OCI-LY3 (cell line): ENCODE results near the gene BTG1.

Source experiments
- EZH2phosphoT487 ChIP-seq: fragments of 200-600 bp; shearing (Covaris generic); IDR thresholded peaks from 2 replicates; pipeline ENCODE4 v1.6.1; 2018; ENCODE audit warnings: antibody characterized with exemption, mixed run types, low read depth
- TF ChIP-seq, protein P1 (sequence below): fragments of 200-600, 300-600 bp; sonication (generic); IDR thresholded peaks from 2 replicates; pipeline ENCODE4 v1.5.1; 2014; ENCODE audit warnings: antibody characterized with exemption, low read length, low read depth

DNA sequence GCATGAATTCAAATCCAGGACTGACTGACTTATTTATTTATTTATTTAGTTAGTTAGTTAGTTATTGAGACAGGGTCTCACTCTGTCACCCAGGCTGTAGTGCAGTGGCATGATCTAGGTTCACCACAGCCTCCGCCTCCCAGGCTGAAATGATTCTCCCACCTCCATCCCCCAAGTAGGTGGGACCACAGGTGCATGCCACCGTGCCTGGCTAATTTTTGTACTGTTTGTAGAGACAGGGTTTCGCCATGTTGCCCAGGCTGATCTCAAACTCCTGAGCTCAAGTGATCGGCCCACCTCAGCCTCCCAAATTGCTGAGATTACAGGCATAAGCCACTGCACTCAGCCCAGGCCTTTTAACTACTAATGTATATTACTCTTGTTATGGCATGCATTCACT lies 36.0 kb downstream of the BTG1 start:
- TF ChIP-seq, protein P1, sequence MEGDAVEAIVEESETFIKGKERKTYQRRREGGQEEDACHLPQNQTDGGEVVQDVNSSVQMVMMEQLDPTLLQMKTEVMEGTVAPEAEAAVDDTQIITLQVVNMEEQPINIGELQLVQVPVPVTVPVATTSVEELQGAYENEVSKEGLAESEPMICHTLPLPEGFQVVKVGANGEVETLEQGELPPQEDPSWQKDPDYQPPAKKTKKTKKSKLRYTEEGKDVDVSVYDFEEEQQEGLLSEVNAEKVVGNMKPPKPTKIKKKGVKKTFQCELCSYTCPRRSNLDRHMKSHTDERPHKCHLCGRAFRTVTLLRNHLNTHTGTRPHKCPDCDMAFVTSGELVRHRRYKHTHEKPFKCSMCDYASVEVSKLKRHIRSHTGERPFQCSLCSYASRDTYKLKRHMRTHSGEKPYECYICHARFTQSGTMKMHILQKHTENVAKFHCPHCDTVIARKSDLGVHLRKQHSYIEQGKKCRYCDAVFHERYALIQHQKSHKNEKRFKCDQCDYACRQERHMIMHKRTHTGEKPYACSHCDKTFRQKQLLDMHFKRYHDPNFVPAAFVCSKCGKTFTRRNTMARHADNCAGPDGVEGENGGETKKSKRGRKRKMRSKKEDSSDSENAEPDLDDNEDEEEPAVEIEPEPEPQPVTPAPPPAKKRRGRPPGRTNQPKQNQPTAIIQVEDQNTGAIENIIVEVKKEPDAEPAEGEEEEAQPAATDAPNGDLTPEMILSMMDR: no peak
- TF ChIP-seq EZH2phosphoT487: no peak
